HUDEP-2 (cell line): ENCODE data around the gene RAB10.
"Not testable (repeated sequence)": the region's sequence is repeated elsewhere in the genome, so short reads cannot be mapped to it uniquely, and the experiment has no call there.

Experiments used
- DNase-seq, 76 experiments: peaks; one replicate each; lab custom pipeline; 2025; ENCODE audit not compliant: unreplicated experiment in 76 of 76; lab: John Stamatoyannopoulos, UW

RAB10 gene

GRCh38 chr2:26033818-26034636 lies at the start of gene RAB10:
Gene RAB10 (plus strand): TSS chr2:26034084. CDS start chr2:26034609, 525 bp downstream.
- peak; percentile 67 to 99 (median 98) for DNase-seq

- DNase-seq, result no peak
These were observed 45.8 kb upstream of the RAB10 start for GRCh38 chr2:25988134-25988533.

DNA sequence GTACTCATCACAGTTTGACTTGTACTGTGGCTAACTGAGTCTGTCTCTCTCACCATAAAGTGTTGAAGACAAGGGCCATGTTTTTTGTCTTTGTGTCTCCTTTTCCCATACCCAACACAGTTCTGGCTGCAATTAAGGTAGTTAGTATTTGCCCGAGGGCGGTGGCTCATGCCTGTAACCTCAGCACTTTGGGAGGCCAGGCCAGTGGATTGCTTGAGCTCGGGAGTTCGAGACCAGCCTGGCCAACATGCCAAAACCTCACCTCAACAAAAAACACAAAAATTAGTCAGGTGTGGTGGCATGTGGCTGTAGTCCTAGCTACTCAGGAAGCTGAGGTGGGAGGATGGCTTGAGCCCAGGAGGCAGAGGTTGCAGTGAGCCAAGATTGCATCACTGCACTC lies 44.7 kb upstream of the RAB10 start:
- no peak for DNase-seq

GRCh38 chr2:25991965-25992364 lies 41.9 kb upstream of the RAB10 start:
- peak in 1 of 76 experiments; percentile 35 for DNase-seq

DNA sequence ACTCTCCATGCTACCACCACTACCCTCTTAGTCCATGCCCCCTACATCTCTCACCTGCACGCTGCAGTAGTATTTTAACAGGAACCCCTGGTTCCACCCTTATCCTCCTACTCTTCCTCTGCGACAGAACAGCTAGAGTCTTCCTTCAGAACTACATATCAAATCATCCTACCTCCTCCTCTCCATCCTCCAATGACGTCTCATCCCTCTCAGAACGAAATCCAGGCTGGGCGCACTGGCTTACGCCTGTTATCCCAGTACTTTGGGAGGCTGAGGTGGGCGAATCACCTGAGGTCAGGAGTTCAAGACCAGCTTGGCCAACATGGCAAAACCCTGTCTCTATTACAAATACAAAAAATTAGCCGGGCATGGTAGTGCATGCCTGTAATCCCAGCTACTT lies 41.3 kb upstream of the RAB10 start:
- DNase-seq, result no peak

DNA sequence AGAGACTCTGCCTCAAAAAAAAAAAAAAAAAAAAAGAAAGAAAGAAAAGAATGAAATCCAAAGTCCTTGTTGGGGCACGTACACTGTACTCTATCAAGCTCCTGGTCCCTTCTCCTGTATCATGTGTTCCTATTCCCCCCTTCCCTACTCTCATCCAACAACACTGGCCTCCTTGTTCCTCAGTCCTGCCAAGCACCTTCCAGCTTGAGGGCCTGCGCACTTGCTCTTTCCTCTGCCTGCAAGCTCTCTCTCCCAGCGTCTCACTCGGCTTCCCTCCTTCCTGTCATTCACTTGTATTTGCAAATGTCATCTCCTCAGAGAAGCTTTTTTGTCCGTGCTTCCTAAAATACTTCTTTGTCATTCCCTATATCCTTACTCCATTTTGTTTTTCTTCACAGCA lies 40.8 kb upstream of the RAB10 start:
- no peak for DNase-seq

DNA sequence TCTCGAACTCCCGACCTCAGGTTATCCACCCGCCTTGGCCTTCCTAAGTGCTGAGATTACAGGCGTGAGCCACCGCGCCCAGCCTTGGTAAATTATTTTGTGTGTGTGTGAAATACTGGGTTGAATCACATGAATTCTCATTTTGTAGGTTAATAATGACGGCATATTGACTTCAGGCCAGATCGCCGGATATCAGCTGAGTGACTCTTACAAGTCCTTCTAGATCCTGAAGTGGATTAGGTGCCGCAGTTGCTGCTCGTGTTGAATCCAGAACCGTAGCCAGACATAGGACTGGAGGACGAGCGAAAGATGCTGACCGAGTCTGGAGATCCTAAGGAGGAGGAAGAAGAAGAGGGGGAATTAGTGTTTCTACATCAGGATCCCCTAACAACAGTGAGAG lies 39.4 kb upstream of the RAB10 start:
- no peak for DNase-seq

DNA sequence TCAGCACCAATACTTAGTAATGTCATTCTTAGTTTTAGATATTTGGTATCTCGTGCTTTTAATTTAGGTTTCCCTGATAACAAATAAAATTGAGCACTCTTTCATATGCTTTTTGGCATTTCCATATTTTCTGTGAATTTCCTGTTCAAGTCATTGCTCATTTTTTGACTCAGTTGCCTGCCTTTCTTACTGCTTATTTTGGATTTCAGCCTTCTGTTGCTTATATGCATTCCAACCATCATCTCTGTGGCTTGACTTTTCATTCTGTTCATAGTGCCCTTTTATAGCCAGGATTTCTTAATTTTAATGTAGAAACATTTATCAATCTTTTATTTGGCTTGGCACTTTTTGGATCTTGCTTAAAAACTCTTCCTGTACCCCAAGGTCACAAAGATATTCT lies 37.0 kb upstream of the RAB10 start:
- DNase-seq, result no peak

DNA sequence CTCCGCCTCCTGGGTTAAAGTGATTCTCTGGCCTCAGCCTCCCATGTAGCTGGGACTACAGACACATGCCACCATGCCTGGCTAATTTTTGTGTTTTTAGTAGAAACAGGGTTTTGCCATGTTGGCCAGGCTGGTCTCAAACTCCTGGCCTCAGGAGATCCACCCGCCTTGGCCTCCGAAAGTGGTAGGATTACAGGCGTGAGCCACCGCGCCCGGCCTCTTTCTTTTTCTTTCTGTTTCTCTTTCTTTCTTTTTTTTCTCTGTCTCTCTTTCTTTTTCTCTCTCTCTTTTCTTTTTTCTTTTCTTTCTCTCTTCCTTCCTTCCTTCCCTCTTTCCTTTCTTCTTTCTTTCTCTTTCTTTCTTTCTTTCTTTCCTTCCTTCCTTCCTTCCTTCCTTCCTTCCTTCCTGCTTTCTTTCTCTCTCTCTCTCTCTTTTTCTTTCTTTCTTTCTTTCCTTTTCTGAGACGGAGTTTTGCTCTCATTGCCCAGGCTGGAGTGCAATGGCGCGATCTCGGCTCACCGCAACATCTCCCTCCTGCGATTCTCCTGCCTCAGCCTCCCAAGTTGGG lies 35.0 kb upstream of the RAB10 start:
- DNase-seq, result not testable (repeated sequence)

- DNase-seq, result not testable (repeated sequence)
These were observed 34.5 kb upstream of the RAB10 start for GRCh38 chr2:25999406-25999805.

- DNase-seq, result peak in 2 of 76 experiments; percentile 10 to 11
These were observed 33.3 kb upstream of the RAB10 start for GRCh38 chr2:26000561-26001082.

- DNase-seq, result no peak
These were observed 32.0 kb upstream of the RAB10 start for GRCh38 chr2:26001743-26002351.

- no peak for DNase-seq
These were observed 31.1 kb upstream of the RAB10 start for GRCh38 chr2:26002632-26003310.

- no peak for DNase-seq
These were observed 25.8 kb upstream of the RAB10 start for GRCh38 chr2:26008095-26008494.

DNA sequence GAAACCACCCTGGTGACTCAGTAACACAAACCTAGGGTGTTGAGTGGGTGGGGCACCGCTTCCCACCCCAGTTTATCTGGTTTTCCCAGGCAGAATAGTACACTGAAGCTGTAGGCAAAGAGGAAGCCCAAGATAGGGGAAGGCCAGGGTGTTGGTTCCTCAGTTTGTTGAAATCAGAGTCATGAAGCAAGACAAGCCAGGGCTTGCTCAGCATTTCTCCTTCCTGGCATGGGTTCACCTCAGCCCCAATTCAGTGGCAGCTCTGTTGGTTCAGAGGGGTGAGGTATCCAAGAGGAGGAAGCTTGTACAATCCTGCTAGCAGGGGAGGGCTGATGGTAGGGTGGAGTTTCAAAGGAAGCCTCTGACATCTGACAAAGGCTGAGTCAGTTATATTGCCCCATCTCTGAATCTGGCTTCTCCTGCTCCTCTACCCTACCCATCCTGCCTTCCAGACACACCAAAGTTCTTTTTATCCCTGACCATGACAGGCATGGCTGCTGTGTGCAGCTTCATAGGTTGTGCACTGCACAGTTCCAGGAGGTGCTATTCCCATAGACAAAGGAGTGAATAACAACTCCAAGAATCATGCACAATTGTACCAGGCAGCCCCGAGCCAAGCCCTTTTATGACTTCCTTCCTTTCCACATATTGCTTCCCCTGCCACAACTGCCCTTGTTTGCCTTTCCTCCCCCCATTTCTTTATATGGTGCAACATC lies 24.9 kb upstream of the RAB10 start:
- peak in 43 of 76 experiments; percentile 5 to 64 (median 27) for DNase-seq

GRCh38 chr2:26009567-26009963 lies 24.3 kb upstream of the RAB10 start:
- DNase-seq, result no peak

- DNase-seq, result no peak
These were observed 22.9 kb upstream of the RAB10 start for GRCh38 chr2:26010943-26011342.

DNA sequence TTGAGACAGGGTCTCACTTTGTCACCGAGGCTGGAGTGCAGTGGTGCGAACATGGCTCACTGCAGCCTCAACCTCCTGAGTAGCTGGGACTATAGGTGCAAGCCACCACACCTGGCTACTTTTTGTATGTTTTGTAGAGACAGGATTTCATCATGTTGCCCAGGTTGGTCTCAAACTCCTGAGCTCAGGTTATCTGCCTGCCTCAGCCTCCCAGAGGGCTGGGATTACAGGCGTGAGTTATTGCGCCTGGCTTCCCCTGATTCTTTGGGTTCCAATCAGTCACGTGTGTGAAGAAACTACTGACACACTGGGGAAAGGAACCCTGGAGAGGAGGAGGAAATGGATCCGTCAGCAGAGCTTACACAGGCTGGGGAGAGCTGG lies 22.3 kb upstream of the RAB10 start:
- no peak for DNase-seq

DNA sequence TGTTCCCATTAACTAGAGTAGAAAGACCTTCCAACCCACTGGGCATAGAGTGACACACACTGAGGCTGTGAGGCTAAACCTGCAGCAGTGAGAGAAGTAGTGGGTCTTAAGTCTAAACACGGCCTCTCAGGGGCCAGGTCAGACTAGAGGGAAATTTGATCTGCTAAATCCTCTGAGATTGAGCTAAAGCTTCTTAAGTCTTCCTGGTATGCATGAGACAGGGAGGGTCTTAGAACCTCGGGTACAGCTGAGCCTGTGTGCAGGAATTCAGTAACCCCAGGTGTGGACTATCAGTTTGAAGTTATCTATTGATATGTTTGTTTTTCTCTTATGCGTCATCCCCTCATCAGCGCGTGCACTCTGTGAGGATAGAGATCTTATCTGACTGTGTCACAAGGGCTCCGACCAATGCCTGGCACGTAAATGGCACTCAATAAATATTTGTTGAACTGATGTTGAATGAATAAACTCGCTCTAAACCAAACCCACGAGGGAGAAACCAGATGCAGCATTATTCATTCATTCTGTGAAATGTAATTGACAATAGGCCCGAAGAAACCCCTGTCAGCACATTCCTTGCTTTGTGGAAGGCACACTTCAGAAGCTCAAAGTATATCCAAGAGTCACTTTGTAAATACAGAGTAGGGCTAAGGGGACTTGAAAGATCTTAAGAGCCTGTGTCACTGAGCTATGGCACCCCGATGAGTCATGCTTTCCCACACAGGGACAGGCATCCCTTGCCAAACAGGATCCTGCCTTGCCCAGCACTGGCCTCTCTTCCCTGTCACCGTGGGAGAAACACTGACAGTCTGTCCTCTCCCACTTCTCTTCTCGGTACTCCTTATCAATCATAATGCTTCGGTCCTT lies 21.7 kb upstream of the RAB10 start:
- DNase-seq, result peak in 22 of 76 experiments; percentile 4 to 56 (median 16)
